ENCODE measurements around the gene SEH1L. TPM values are rescaled to one million over a fixed set of nuclear protein-coding genes. Genes with fewer than 3 reads are reported as not detected.
"Not testable (repeated sequence)": the region's sequence is repeated elsewhere in the genome, so short reads cannot be mapped to it uniquely, and the experiment has no call there.

The SEH1L gene
- total RNA-seq, 1 donor from 2014 or later, result 39.4 TPM

DNA sequence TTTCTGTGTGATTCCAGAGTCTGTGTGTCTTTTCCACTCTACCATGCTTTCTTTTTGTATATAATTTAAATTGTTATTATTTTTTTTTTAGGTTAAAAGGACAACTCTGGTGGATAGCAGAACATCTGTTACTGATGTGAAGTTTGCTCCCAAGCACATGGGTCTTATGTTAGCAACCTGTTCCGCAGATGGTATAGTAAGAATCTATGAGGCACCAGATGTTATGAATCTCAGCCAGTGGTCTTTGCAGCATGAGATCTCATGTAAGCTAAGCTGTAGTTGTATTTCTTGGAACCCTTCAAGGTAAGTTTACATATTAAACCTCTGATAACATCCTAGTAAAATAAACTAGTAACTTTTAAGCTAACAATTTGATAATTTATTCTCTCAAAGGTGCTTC lies 15.3 kb downstream of the SEH1L start:
- no peak for DNase-seq (ENCODE audit: low read depth)
- Histone ChIP-seq H3K36me3 (ENCODE audit: control insufficient read depth, insufficient read depth, low read length) (no peaks in the 10 kb centered on the region), H3K27me3 (ENCODE audit: control insufficient read depth, insufficient read depth, low read length) (no peaks in the 10 kb centered on the region), H3K4me3 (ENCODE audit: low read depth, low read length) (no peak overlapping the region)
- TF ChIP-seq, protein P1, sequence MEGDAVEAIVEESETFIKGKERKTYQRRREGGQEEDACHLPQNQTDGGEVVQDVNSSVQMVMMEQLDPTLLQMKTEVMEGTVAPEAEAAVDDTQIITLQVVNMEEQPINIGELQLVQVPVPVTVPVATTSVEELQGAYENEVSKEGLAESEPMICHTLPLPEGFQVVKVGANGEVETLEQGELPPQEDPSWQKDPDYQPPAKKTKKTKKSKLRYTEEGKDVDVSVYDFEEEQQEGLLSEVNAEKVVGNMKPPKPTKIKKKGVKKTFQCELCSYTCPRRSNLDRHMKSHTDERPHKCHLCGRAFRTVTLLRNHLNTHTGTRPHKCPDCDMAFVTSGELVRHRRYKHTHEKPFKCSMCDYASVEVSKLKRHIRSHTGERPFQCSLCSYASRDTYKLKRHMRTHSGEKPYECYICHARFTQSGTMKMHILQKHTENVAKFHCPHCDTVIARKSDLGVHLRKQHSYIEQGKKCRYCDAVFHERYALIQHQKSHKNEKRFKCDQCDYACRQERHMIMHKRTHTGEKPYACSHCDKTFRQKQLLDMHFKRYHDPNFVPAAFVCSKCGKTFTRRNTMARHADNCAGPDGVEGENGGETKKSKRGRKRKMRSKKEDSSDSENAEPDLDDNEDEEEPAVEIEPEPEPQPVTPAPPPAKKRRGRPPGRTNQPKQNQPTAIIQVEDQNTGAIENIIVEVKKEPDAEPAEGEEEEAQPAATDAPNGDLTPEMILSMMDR (IDR thresholded peaks at IDR 0.05; ENCODE audit: insufficient read depth, low read length, poor library complexity, severe bottlenecking), result no peak

DNA sequence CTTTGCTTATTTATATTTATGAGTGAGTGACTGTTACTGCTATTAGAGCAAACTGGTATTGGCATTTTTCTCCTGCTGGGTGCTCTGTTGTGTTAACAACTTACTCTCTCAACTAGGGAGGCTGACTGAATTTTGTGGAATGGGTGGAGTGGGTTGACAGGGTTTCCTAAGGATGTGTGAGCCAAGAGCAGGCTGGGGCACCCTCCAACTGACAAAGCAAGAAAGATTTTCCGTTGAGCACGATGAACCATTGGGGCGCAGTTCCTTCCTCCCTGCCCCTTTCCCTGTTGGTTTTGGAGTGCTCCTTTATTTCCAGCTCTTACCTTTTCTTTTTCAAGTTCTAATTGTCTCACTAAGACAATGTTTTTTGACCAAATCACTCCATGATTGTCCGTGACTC lies 20.3 kb downstream of the SEH1L start:
- Histone ChIP-seq H3K27me3 (ENCODE audit: control insufficient read depth, insufficient read depth, low read length) (no peaks in the 10 kb centered on the region), H3K4me3 (ENCODE audit: low read depth, low read length) (no peak overlapping the region), H3K36me3 (ENCODE audit: control insufficient read depth, insufficient read depth, low read length) (no peaks in the 10 kb centered on the region)
- no peak for DNase-seq (ENCODE audit: low read depth)
- TF ChIP-seq, protein P1 (IDR thresholded peaks at IDR 0.05; ENCODE audit: insufficient read depth, low read length, poor library complexity, severe bottlenecking), result no peak

DNA sequence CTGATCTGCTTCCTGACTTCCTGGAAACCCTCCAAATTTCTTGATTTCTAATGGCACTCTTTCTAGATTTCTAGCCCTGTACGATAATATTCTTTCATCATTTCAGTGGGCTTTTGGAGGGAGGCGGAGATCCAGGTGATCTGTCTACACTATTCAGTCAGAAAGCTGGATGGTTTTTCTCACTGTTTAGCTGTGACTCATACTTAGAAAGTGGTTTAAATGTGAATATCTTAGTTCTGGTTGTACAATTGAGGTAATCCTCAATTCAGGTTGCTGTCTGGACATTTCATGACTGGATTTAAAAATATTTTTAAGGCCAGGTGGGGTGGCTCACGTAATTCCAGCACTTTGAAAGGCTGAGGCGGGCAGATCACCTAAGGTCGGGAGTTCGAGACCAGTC lies 20.8 kb downstream of the SEH1L start:
- TF ChIP-seq, protein P1 (IDR thresholded peaks at IDR 0.05; ENCODE audit: insufficient read depth, low read length, poor library complexity, severe bottlenecking), result no peak
- no peaks in the 10 kb centered on the region for H3K36me3 ChIP-seq (ENCODE audit: control insufficient read depth, insufficient read depth, low read length)
- no peak overlapping the region for H3K4me3 ChIP-seq (ENCODE audit: low read depth, low read length)
- no peak for DNase-seq (ENCODE audit: low read depth)
- no peaks in the 10 kb centered on the region for H3K27me3 ChIP-seq (ENCODE audit: control insufficient read depth, insufficient read depth, low read length)

DNA sequence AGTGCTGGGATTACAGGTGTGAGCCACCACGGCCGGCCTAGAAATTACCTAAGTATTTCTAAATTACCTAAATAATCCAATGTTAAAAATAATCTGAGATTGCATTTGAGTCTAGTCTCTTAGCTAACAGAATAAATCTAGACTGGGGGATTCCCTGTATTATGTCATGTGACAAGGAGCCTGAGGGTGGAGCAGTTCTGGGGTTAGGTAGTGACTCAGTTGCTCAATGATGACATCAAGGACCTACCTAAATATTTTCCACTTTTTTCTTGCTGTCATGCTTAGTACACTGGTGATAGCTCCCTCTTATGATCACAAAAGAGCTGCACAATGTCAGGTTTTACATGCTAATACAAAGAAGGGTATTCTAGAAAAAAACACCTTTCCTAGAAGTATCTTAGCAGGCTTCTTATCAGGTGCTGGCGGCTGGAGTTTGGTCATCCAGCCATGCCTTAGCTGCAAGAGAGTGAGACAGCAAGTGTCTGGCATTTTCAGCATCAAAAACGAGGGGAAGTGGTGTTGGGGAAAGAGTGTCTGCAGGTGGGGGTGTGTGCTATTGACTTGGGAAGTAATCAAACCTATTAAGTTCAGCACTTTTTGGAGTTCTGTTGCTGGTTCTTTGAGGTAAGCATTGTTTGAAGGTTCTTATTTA lies 25.9 kb downstream of the SEH1L start:
- Histone ChIP-seq H3K36me3 (ENCODE audit: control insufficient read depth, insufficient read depth, low read length) (peaks cover 1% of the 10 kb centered on the region), H3K27me3 (ENCODE audit: control insufficient read depth, insufficient read depth, low read length) (no peaks in the 10 kb centered on the region), H3K4me3 (ENCODE audit: low read depth, low read length) (no peak overlapping the region)
- TF ChIP-seq, protein P1 (IDR thresholded peaks at IDR 0.05; ENCODE audit: insufficient read depth, low read length, poor library complexity, severe bottlenecking), result no peak
- DNase-seq (ENCODE audit: low read depth), result no peak

DNA sequence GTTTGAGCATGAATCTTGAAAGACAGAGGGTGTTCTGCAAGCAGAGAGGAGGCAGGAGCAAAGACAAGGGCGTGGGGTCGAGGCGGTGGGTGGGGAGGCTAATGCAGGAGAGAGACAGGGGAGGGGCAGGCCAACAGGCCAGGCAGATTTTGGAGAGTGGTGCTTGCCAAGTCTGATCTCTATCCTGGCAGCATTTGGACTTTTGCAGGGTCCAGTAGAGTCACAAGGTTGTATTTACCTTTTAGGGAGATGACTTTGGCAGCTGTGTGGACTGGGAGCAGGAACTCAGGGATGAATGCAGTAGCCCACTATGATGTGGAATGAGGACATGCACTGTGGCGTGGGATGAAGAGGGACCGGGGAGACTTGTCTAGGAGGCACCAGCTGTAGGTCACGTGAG lies 27.7 kb downstream of the SEH1L start:
- DNase-seq (ENCODE audit: low read depth), result no peak
- H3K36me3 ChIP-seq (ENCODE audit: control insufficient read depth, insufficient read depth, low read length), result peaks cover 1% of the 10 kb centered on the region
- H3K4me3 ChIP-seq (ENCODE audit: low read depth, low read length), result no peak overlapping the region
- TF ChIP-seq, protein P1 (IDR thresholded peaks at IDR 0.05; ENCODE audit: insufficient read depth, low read length, poor library complexity, severe bottlenecking), result no peak
- no peaks in the 10 kb centered on the region for H3K27me3 ChIP-seq (ENCODE audit: control insufficient read depth, insufficient read depth, low read length)

DNA sequence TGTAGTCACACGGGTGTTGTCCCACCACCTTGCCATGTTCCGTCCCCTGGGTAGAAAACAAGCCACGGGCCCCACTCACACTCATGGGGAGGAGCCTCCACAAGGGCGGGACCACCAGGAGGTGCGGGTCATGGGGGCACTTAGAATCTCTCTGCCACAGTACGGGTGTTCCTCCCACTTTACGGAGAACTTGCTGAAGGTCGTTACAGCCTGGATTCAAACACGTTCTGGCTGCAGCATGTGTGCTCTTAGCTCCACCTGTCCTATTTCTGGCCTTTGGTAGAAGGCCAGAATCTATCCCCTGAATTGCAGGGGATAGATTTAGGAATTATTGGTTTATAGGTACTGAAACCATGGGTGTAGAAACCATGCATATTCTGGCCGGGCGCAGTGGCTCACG lies 28.5 kb downstream of the SEH1L start:
- Histone ChIP-seq H3K36me3 (ENCODE audit: control insufficient read depth, insufficient read depth, low read length) (peaks cover 1% of the 10 kb centered on the region), H3K27me3 (ENCODE audit: control insufficient read depth, insufficient read depth, low read length) (no peaks in the 10 kb centered on the region), H3K4me3 (ENCODE audit: low read depth, low read length) (no peak overlapping the region)
- TF ChIP-seq, protein P1 (IDR thresholded peaks at IDR 0.05; ENCODE audit: insufficient read depth, low read length, poor library complexity, severe bottlenecking), result no peak
- DNase-seq (ENCODE audit: low read depth), result no peak

DNA sequence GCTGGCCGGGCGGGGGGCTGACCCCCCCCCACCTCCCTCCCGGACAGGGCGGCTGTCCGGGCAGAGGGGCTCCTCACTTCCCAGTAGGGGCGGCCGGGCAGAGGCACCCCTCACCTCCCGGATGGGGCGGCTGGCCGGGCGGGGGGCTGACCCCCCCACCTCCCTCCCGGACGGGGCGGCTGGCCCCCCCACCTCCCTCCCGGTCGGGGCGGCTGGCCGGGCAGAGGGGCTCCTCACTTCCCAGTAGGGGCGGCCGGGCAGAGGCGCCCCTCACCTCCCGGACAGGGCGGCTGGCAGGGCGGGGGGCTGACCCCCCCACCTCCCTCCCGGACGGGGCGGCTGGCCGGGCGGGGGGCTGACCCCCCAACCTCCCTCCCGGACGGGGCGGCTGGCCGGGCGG lies 32.3 kb downstream of the SEH1L start:
- H3K4me3 ChIP-seq (ENCODE audit: low read depth, low read length), result not testable (repeated sequence)

More for the DNA sequence above, 32.3 kb downstream of the SEH1L start:
- not testable (repeated sequence) for H3K36me3 ChIP-seq (ENCODE audit: control insufficient read depth, insufficient read depth, low read length); DNase-seq (ENCODE audit: low read depth); H3K27me3 ChIP-seq (ENCODE audit: control insufficient read depth, insufficient read depth, low read length)

All from kidney epithelial cell (primary cell).